HepG2 (cell line): ENCODE measurements around the gene SLC5A6. TPM values are rescaled to one million over a fixed set of nuclear protein-coding genes. Genes with fewer than 3 reads are reported as not detected.

Experiments used
- ATAC-seq: fragments of 200-7000 bp; cut with Tn5 transposase; 3 replicates; pipeline ENCODE4 v1.9.1; 2020; ENCODE audit warnings: mild to moderate bottlenecking, moderate library complexity
- BruUV-seq: library from RNA; stranded (reverse); fragments of 400-500 nt; replicated peaks from 2 replicates; lab custom pipeline; 2021; lab: Mats Ljungman, UMichigan
- CTCF ChIA-PET: fragments of 300-600 bp; formaldehyde crosslinking; extraction: SDS; loops from one replicate; lab custom pipeline; 2021; ENCODE audit warnings: low total read pairs, inconsistent platforms, low intra/inter-chr PET ratio; lab: Yijun Ruan, JAX
- POLR2A ChIA-PET: fragments of 350-600 bp; sonication (Branson Sonifier 250); formaldehyde crosslinking; loops from one replicate; lab custom pipeline; 2020; ENCODE audit warnings: antibody characterized with exemption, inconsistent platforms; lab: Yijun Ruan, JAX
- DNase-seq: peaks from one replicate; pipeline ENCODE4 v3.0.0-alpha.2; 2015; ENCODE audit warnings: low spot score
- FAIRE-seq: peaks from 3 replicates; lab custom pipeline; 2011; peaks lifted over from hg19 to GRCh38; lab: Jason Lieb, UNC
- H2AFZ ChIP-seq: one replicate; pipeline ENCODE4 v1.6.1; 2011; ENCODE audit warnings: low read length, inconsistent platforms
- H3K27ac ChIP-seq: fragments of 300-600 bp; 3 replicates; pipeline ENCODE4 v1.8.0; 2011; ENCODE audit warnings: mixed run types, mild to moderate bottlenecking, mixed read lengths, low read length, inconsistent platforms; ENCODE audit not compliant: insufficient read depth; ENCODE audit errors: extremely low read length
- H3K27me3 ChIP-seq, 2 experiments: fragments of 200-600 bp in 1 of 2; 2 replicates in 1 of 2; 3 replicates in 1 of 2; pipeline versions ENCODE4 v1.6.0 to v1.8.0; 2011; ENCODE audit warnings: low read length in 2 of 2, mild to moderate bottlenecking in 2 of 2, moderate library complexity in 2 of 2, inconsistent platforms in 1 of 2; ENCODE audit not compliant: insufficient read depth in 2 of 2, control insufficient read depth in 1 of 2
- H3K36me3 ChIP-seq, 2 experiments: fragments of 200-600 bp in 1 of 2; replicated peaks in 1 of 2; 2 replicates in 1 of 2; 3 replicates in 1 of 2; pipeline versions ENCODE4 v1.5.1 to v1.8.0; 2011; ENCODE audit warnings: low read length in 2 of 2, inconsistent platforms in 1 of 2; ENCODE audit not compliant: insufficient read depth in 2 of 2, control insufficient read depth in 1 of 2
- H3K4me1 ChIP-seq: 2 replicates; pipeline ENCODE4 v1.5.1; 2012; ENCODE audit warnings: low read length, inconsistent platforms; ENCODE audit not compliant: insufficient read depth
- H3K4me2 ChIP-seq: 2 replicates; pipeline ENCODE4 v1.6.0; 2011; ENCODE audit warnings: low read depth, low read length, inconsistent platforms
- H3K4me3 ChIP-seq, 3 experiments: fragments of 200-600 bp in 1 of 3; sonication (generic), shearing (Covaris generic) in 1 of 3; replicated peaks in 1 of 3; 2 replicates each; pipeline ENCODE4 v1.5.1; 2011 to 2016; ENCODE audit warnings: low read length in 3 of 3, inconsistent platforms in 2 of 3, low read depth in 2 of 3, mild to moderate bottlenecking in 2 of 3, control low read depth in 1 of 3, mixed read lengths in 1 of 3; ENCODE audit not compliant: insufficient read depth in 1 of 3
- H3K79me2 ChIP-seq: one replicate; pipeline ENCODE4 v1.6.1; 2011; ENCODE audit warnings: low read length, inconsistent platforms; ENCODE audit not compliant: insufficient read depth
- H3K9ac ChIP-seq: 2 replicates; pipeline ENCODE4 v1.6.0; 2011; ENCODE audit warnings: mild to moderate bottlenecking, low read depth, low read length, inconsistent platforms; ENCODE audit not compliant: insufficient read depth
- H3K9me3 ChIP-seq: 2 replicates; pipeline ENCODE4 v1.5.1; 2012; ENCODE audit warnings: mild to moderate bottlenecking, low read length
- H4K20me1 ChIP-seq: 2 replicates; pipeline ENCODE4 v1.6.0; 2011; ENCODE audit warnings: inconsistent platforms, mild to moderate bottlenecking, low read length, moderate library complexity; ENCODE audit not compliant: insufficient read depth
- DNMT3B ChIP-seq: conservative IDR thresholded peaks from 2 replicates; pipeline ENCODE4 v1.6.1; 2016; ENCODE audit warnings: missing biosample characterization, control low read depth
- MYC ChIP-seq: sonication (generic); formaldehyde crosslinking; IDR thresholded peaks from 2 replicates; pipeline ENCODE4 v1.9.0; 2021; ENCODE audit warnings: missing genetic modification reagents, borderline replicate concordance
- NFE2 ChIP-seq: sonication (generic); formaldehyde crosslinking; IDR thresholded peaks from 2 replicates; pipeline ENCODE4 v1.4.0; 2020; ENCODE audit warnings: missing genetic modification reagents
- NR2C2 ChIP-seq: sonication (generic); formaldehyde crosslinking; IDR thresholded peaks from 2 replicates; pipeline ENCODE4 v1.4.0; 2020; ENCODE audit warnings: missing genetic modification reagents, mild to moderate bottlenecking, moderate library complexity, borderline replicate concordance
- PITX1 ChIP-seq: sonication (generic); formaldehyde crosslinking; IDR thresholded peaks from 2 replicates; pipeline ENCODE4 v1.5.1; 2020; ENCODE audit warnings: mild to moderate bottlenecking, missing genetic modification reagents
- RFX1 ChIP-seq: fragments of 450-650 bp; IDR thresholded peaks from 2 replicates; pipeline ENCODE4 v1.6.1; 2017
- RFXANK ChIP-seq: IDR thresholded peaks from 2 replicates; pipeline ENCODE4 v1.6.1; 2016
- SALL1 ChIP-seq: sonication (generic); formaldehyde crosslinking; IDR thresholded peaks from 2 replicates; pipeline ENCODE4 v1.8.0; 2022; ENCODE audit warnings: mild to moderate bottlenecking, missing genetic modification reagents
- ZC3H13 ChIP-seq: sonication (generic); formaldehyde crosslinking; IDR thresholded peaks from 2 replicates; pipeline ENCODE4 v1.8.1; 2023; ENCODE audit warnings: mild to moderate bottlenecking, missing genetic modification reagents, moderate library complexity
- ZFP37 ChIP-seq: sonication (generic); formaldehyde crosslinking; IDR thresholded peaks from 2 replicates; pipeline ENCODE4 v1.4.0; 2020; ENCODE audit warnings: missing genetic modification reagents, borderline replicate concordance
- ZNF350 ChIP-seq: sonication (generic); formaldehyde crosslinking; IDR thresholded peaks from 2 replicates; pipeline ENCODE4 v1.4.0; 2020; ENCODE audit warnings: mild to moderate bottlenecking, low read depth, missing genetic modification reagents, borderline replicate concordance
- ZSCAN31 ChIP-seq: sonication (generic); formaldehyde crosslinking; IDR thresholded peaks from 2 replicates; pipeline ENCODE4 v1.5.0; 2020; ENCODE audit warnings: low read depth, mild to moderate bottlenecking, missing genetic modification reagents
- WGBS: methylation state at CpG from one replicate; pipeline ENCODE4 v1.1.6; 2017; ENCODE audit warnings: low lambda C conversion rate; 5-methylcytosine and 5-hydroxymethylcytosine counted together
- in situ Hi-C: cut with HindIII; loops from 2 replicates; pipeline ENCODE4 v1.10.0; 2017; ENCODE audit warnings: low pct_unique_long_range_greater_than_20kb; ENCODE audit not compliant: extremely low pct_ligation_motif_present
- intact Hi-C: fragments of 100-400 bp; cut with micrococcal nuclease; formaldehyde crosslinking; loops from one replicate; pipeline ENCODE4 v1.10.0; 2022; ENCODE audit not compliant: unreplicated experiment
- polyA plus RNA-seq, 8 experiments: library from polyadenylated mRNA; depleted of rRNA in 3 of 8; stranded (reverse) in 7 of 8; unstranded in 1 of 8; fragments of >200 nt; fragmentation: Illumina TruSeq in 4 of 8; extraction: Trizol in 4 of 8; gene quantifications; 2 replicates each; pipeline versions ENCODE4 v1.2.1 to v1.2.3, GENCODE V29; 2011 to 2016; ENCODE audit warnings: low read depth in 4 of 8, missing spikeins in 1 of 8, mixed read lengths in 1 of 8; ENCODE audit not compliant: insufficient read depth in 1 of 8
- total RNA-seq, 5 experiments: library from RNA; depleted of rRNA; stranded (reverse); fragments of >200 nt; fragmentation: Illumina TruSeq; extraction: Trizol; gene quantifications; 2 replicates each; pipeline ENCODE4 v1.2.3, GENCODE V29; 2016; ENCODE audit warnings: low read depth in 1 of 5
- TF ChIP-seq, protein P1 (sequence below): sonication (generic); formaldehyde crosslinking; conservative IDR thresholded peaks from 2 replicates; pipeline ENCODE4 v1.8.0; 2022; ENCODE audit warnings: low read depth, missing genetic modification reagents
- TF ChIP-seq, protein P2 (sequence below), 2 experiments: sonication (generic) in 1 of 2; formaldehyde crosslinking in 1 of 2; IDR thresholded peaks; 2 replicates each; pipeline versions ENCODE4 v1.6.1 to v1.9.0; 2014 to 2022; ENCODE audit warnings: antibody characterized with exemption in 1 of 2, borderline replicate concordance in 1 of 2, inconsistent platforms in 1 of 2, low read depth in 1 of 2, missing genetic modification reagents in 1 of 2

SLC5A6 gene
- total and polyA plus RNA-seq, 2 of the 13 experiments (the other 11 are each of a cell fraction or from before 2014, with no cell fraction given), result 135 to 417 TPM

DNA sequence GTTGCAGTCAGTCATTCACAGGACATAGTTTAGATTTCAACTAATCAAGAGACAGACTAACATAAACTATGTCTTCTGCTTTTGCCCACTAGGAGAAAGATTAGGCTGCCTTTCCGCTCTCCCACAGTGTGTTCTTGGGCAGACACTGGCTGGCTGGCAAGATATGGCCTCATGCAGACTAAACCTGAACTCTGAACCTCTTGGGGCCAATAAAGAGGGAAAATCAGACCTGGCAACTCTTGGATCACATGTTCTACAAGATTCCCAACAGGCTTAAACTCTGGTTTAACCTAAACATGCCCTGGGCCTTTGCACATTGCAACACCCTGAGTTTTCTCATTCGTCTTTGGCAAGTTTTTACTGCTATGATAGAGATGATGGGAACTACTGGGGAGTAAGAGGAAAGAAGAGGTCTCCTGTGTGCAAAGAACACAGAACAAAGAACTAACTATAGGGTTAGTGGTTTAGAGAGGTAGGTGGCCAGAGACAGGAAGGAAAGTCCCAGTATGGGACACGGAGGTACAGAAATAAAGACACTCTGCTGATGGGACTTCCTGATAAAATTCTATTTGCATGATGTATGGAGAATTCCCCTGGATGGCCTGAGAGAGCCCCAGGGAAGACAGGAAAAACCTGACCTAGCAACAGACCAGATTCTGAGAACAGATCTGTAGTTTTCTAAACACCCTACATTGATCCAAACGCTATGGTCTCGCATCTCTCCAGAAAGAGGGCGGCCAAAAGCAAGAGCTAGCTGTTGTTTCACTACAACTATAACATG, 2.3 kb downstream of the SLC5A6 start:
- peaks cover 27 to 49% of the 10 kb centered on the region in 2 experiments for H3K36me3 ChIP-seq
- peaks cover 47% of the 10 kb centered on the region for H3K79me2 ChIP-seq
- ChIA-PET POLR2A (interaction anchor here (1.1 to 1.7 kb wide), 4 partner anchors 13 to 114 kb away, joined by 4 to 5 read pairs (median 4); partner anchors contain the start of gene PREB), CTCF (no interaction called here)
- WGBS, result 54% methylated on average over 6 of the region's 6 CpGs
- H4K20me1 ChIP-seq, result no peaks in the 10 kb centered on the region
- ATAC-seq, result peak; percentile 20
- no peaks in the 10 kb centered on the region for H3K9me3 ChIP-seq
- intact Hi-C loops, result loop anchor here (5.0 kb wide), 1 partner anchor 113 kb away; no protein-coding TSS in a partner anchor
- H3K4me1 ChIP-seq, result peaks cover 68% of the 10 kb centered on the region
- H3K4me2 ChIP-seq, result peak overlapping the region; percentile 93
- TSS peak; percentile 34 for BruUV-seq
- in situ Hi-C loops, result no loop called here
- peak overlapping the region; percentile 8 to 26 (median 19); a peak in 5 of 6 replicates for H3K4me3 ChIP-seq
- peak; percentile 88 for FAIRE-seq
- peak overlapping the region; percentile 99 for H3K9ac ChIP-seq
- H2AFZ ChIP-seq, result no peak overlapping the region
- H3K27me3 ChIP-seq, result no peaks in the 10 kb centered on the region; a peak in 1 of 5 replicates
- DNase-seq, result peak; percentile 76
- peak overlapping the region; percentile 62 for H3K27ac ChIP-seq
- 0 out of 2 replicates have a peak, but pooled peaks have one; percentile 47 for TF ChIP-seq ZSCAN31
- TF ChIP-seq MYC (CRISPR knock-in tag), result no peak
- no peak for TF ChIP-seq ZC3H13
- no peak for TF ChIP-seq RFXANK
- TF ChIP-seq, protein P1, sequence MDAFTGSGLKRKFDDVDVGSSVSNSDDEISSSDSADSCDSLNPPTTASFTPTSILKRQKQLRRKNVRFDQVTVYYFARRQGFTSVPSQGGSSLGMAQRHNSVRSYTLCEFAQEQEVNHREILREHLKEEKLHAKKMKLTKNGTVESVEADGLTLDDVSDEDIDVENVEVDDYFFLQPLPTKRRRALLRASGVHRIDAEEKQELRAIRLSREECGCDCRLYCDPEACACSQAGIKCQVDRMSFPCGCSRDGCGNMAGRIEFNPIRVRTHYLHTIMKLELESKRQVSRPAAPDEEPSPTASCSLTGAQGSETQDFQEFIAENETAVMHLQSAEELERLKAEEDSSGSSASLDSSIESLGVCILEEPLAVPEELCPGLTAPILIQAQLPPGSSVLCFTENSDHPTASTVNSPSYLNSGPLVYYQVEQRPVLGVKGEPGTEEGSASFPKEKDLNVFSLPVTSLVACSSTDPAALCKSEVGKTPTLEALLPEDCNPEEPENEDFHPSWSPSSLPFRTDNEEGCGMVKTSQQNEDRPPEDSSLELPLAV, result no peak
- peak; percentile 39; the same call in 1 of the 2 replicates for TF ChIP-seq DNMT3B (CRISPR knock-in tag)
- TF ChIP-seq RFX1, result no peak
- TF ChIP-seq ZNF350 (CRISPR knock-in tag), result no peak
- peak; percentile 39; the same call in 1 of the 2 replicates for TF ChIP-seq PITX1
- no peak for TF ChIP-seq NFE2 (CRISPR knock-in tag)
- no peak for TF ChIP-seq ZFP37 (CRISPR knock-in tag)
- TF ChIP-seq, protein P2, sequence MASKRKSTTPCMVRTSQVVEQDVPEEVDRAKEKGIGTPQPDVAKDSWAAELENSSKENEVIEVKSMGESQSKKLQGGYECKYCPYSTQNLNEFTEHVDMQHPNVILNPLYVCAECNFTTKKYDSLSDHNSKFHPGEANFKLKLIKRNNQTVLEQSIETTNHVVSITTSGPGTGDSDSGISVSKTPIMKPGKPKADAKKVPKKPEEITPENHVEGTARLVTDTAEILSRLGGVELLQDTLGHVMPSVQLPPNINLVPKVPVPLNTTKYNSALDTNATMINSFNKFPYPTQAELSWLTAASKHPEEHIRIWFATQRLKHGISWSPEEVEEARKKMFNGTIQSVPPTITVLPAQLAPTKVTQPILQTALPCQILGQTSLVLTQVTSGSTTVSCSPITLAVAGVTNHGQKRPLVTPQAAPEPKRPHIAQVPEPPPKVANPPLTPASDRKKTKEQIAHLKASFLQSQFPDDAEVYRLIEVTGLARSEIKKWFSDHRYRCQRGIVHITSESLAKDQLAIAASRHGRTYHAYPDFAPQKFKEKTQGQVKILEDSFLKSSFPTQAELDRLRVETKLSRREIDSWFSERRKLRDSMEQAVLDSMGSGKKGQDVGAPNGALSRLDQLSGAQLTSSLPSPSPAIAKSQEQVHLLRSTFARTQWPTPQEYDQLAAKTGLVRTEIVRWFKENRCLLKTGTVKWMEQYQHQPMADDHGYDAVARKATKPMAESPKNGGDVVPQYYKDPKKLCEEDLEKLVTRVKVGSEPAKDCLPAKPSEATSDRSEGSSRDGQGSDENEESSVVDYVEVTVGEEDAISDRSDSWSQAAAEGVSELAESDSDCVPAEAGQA (IDR thresholded peaks at IDR 0.05; ENCODE audit: low read depth), result no peak
- TF ChIP-seq, protein P2 (CRISPR knock-in tag; IDR thresholded peaks at IDR 0.05; ENCODE audit: borderline replicate concordance), result no peak
- TF ChIP-seq NR2C2, result peak; percentile 39; the same call in 1 of the 2 replicates
- TF ChIP-seq SALL1 (CRISPR knock-in tag), result peak; percentile 30; the same call in 1 of the 2 replicates
